HepG2 (cell line): ENCODE data around the gene APEX1. TPM values are rescaled to one million over a fixed set of nuclear protein-coding genes. Genes with fewer than 3 reads are reported as not detected.

Experiments
- ESRRA ChIP-seq: sonication (generic); formaldehyde crosslinking; IDR thresholded peaks from 2 replicates; pipeline ENCODE4 v1.5.1; 2020; ENCODE audit warnings: mild to moderate bottlenecking, low read depth, missing genetic modification reagents
- GATAD2A ChIP-seq: IDR thresholded peaks from 2 replicates; pipeline ENCODE4 v1.6.1; 2016
- HMG20B ChIP-seq: conservative IDR thresholded peaks from 2 replicates; pipeline ENCODE4 v1.6.1; 2016; ENCODE audit warnings: missing genetic modification reagents, missing compliant biosample characterization
- IKZF1 ChIP-seq: fragments of 450-650 bp; IDR thresholded peaks from 2 replicates; pipeline ENCODE4 v1.7.1; 2016
- KLF12 ChIP-seq: sonication (generic); formaldehyde crosslinking; IDR thresholded peaks from 2 replicates; pipeline ENCODE4 v1.4.0; 2020; ENCODE audit warnings: missing genetic modification reagents, borderline replicate concordance
- NCOA1 ChIP-seq: sonication (generic); formaldehyde crosslinking; IDR thresholded peaks from 2 replicates; pipeline ENCODE4 v1.9.0; 2021; ENCODE audit warnings: missing genetic modification reagents
- NR2C2 ChIP-seq: sonication (generic); formaldehyde crosslinking; IDR thresholded peaks from 2 replicates; pipeline ENCODE4 v1.4.0; 2020; ENCODE audit warnings: missing genetic modification reagents, mild to moderate bottlenecking, moderate library complexity, borderline replicate concordance
- PATZ1 ChIP-seq: sonication (generic); formaldehyde crosslinking; IDR thresholded peaks from 2 replicates; pipeline ENCODE4 v1.4.0; 2020; ENCODE audit warnings: missing genetic modification reagents
- PHF8 ChIP-seq: sonication (generic); formaldehyde crosslinking; IDR thresholded peaks from 2 replicates; pipeline ENCODE4 v1.5.0; 2020; ENCODE audit warnings: missing genetic modification reagents
- TGIF2 ChIP-seq: IDR thresholded peaks from 2 replicates; pipeline ENCODE4 v1.6.1; 2016; ENCODE audit warnings: control low read depth, missing compliant biosample characterization
- ZMAT3 ChIP-seq: sonication (generic); formaldehyde crosslinking; conservative IDR thresholded peaks from 2 replicates; pipeline ENCODE4 v1.7.0; 2021; ENCODE audit warnings: missing genetic modification reagents
- ZNF264 ChIP-seq: sonication (generic); formaldehyde crosslinking; IDR thresholded peaks from 2 replicates; pipeline ENCODE4 v1.4.0; 2020; ENCODE audit warnings: missing genetic modification reagents
- ZNF274 ChIP-seq: sonication (generic); formaldehyde crosslinking; IDR thresholded peaks from 2 replicates; pipeline ENCODE4 v1.5.1; 2020; ENCODE audit warnings: mild to moderate bottlenecking, missing genetic modification reagents
- ZNF382 ChIP-seq: sonication (generic); formaldehyde crosslinking; IDR thresholded peaks from 2 replicates; pipeline ENCODE4 v1.5.0; 2020; ENCODE audit warnings: missing genetic modification reagents, mild to moderate bottlenecking, borderline replicate concordance
- ZNF543 ChIP-seq: sonication (generic); formaldehyde crosslinking; IDR thresholded peaks from 2 replicates; pipeline ENCODE4 v1.4.0; 2020; ENCODE audit warnings: mild to moderate bottlenecking, missing genetic modification reagents
- ZNF557 ChIP-seq: sonication (generic); formaldehyde crosslinking; IDR thresholded peaks from 2 replicates; pipeline ENCODE4 v1.4.0; 2020; ENCODE audit warnings: missing genetic modification reagents
- ZNF598 ChIP-seq: sonication (generic); formaldehyde crosslinking; IDR thresholded peaks from 2 replicates; pipeline ENCODE4 v1.5.1; 2020; ENCODE audit warnings: mild to moderate bottlenecking, missing genetic modification reagents, borderline replicate concordance
- ZNF780A ChIP-seq: sonication (generic); formaldehyde crosslinking; IDR thresholded peaks from 2 replicates; pipeline ENCODE4 v1.8.0; 2022; ENCODE audit warnings: mild to moderate bottlenecking, missing genetic modification reagents, moderate library complexity
- ZNF782 ChIP-seq: sonication (generic); formaldehyde crosslinking; IDR thresholded peaks from 2 replicates; pipeline ENCODE4 v1.4.0; 2020; ENCODE audit warnings: missing genetic modification reagents, mild to moderate bottlenecking, borderline replicate concordance
- ZNF800 ChIP-seq: sonication (generic); formaldehyde crosslinking; IDR thresholded peaks from 2 replicates; pipeline ENCODE4 v1.4.0; 2020; ENCODE audit warnings: missing genetic modification reagents
- ZNF850 ChIP-seq: sonication (generic); formaldehyde crosslinking; conservative IDR thresholded peaks from 2 replicates; pipeline ENCODE4 v1.9.0; 2021; ENCODE audit warnings: mild to moderate bottlenecking, missing genetic modification reagents
- polyA plus RNA-seq, 8 experiments: library from polyadenylated mRNA; depleted of rRNA in 3 of 8; stranded (reverse) in 7 of 8; unstranded in 1 of 8; fragments of >200 nt; fragmentation: Illumina TruSeq in 4 of 8; extraction: Trizol in 4 of 8; gene quantifications; 2 replicates each; pipeline versions ENCODE4 v1.2.1 to v1.2.3, GENCODE V29; 2011 to 2016; ENCODE audit warnings: low read depth in 4 of 8, missing spikeins in 1 of 8, mixed read lengths in 1 of 8; ENCODE audit not compliant: insufficient read depth in 1 of 8
- total RNA-seq, 5 experiments: library from RNA; depleted of rRNA; stranded (reverse); fragments of >200 nt; fragmentation: Illumina TruSeq; extraction: Trizol; gene quantifications; 2 replicates each; pipeline ENCODE4 v1.2.3, GENCODE V29; 2016; ENCODE audit warnings: low read depth in 1 of 5
- TF ChIP-seq, protein P1 (sequence below): sonication (generic); formaldehyde crosslinking; IDR thresholded peaks from 2 replicates; pipeline ENCODE4 v1.8.1; 2023; ENCODE audit warnings: mild to moderate bottlenecking, missing genetic modification reagents, borderline replicate concordance
- TF ChIP-seq, protein P2 (sequence below): sonication (generic); formaldehyde crosslinking; conservative IDR thresholded peaks from 2 replicates; pipeline ENCODE4 v1.8.0; 2022; ENCODE audit warnings: mild to moderate bottlenecking, moderate library complexity, missing genetic modification reagents
- TF ChIP-seq, protein P3 (sequence below): sonication (generic); formaldehyde crosslinking; IDR thresholded peaks from 2 replicates; pipeline ENCODE4 v1.4.0; 2020; ENCODE audit warnings: mild to moderate bottlenecking, missing genetic modification reagents, borderline replicate concordance

APEX1 gene
- total and polyA plus RNA-seq, 2 of the 13 experiments (the other 11 are each of a cell fraction or from before 2014, with no cell fraction given) = 171 to 405 TPM

DNA sequence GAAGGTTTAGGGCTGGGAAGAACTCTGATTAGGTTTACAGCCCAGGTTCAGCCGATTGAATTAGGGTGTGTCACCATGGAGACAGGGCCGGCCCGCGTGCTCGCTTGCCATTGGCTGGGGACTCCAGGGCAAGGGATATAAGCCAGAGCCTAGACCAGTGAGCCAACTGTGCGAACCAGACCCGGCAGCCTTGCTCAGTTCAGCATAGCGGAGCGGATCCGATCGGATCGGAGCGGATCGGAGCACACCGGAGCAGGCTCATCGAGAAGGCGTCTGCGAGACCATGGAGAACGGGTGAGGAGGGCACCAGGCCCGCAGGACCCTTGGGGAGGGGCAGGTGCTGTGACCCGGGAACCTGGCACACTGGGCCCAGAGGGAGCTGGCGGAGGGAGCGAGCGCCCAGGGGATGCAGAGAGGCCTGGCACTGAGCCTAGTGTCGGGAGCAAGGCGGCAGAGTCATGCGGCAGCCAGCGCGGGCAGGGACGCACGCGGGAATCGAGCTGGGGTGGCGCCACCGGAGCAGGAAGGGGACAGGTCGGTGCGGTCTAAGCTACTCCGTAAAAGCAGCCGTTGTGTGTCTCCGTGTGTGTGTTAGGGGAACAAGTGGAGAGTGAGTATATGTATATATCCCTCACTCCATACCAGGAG, 14.3 kb downstream of the APEX1 start, which contains the start of gene PNP (continued):
- TF ChIP-seq PATZ1 (CRISPR knock-in tag) = peak; percentile 23; the same call in 1 of the 2 replicates
- TF ChIP-seq KLF12 (CRISPR knock-in tag) = peak; percentile 77
- TF ChIP-seq, protein P1, sequence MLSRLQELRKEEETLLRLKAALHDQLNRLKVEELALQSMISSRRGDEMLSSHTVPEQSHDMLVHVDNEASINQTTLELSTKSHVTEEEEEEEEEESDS (CRISPR knock-in tag) = no peak
- no peak for TF ChIP-seq ZNF382 (CRISPR knock-in tag)
- peak; percentile 95; the same call in 1 of the 2 replicates for TF ChIP-seq ZNF598 (CRISPR knock-in tag)
- TF ChIP-seq, protein P2, sequence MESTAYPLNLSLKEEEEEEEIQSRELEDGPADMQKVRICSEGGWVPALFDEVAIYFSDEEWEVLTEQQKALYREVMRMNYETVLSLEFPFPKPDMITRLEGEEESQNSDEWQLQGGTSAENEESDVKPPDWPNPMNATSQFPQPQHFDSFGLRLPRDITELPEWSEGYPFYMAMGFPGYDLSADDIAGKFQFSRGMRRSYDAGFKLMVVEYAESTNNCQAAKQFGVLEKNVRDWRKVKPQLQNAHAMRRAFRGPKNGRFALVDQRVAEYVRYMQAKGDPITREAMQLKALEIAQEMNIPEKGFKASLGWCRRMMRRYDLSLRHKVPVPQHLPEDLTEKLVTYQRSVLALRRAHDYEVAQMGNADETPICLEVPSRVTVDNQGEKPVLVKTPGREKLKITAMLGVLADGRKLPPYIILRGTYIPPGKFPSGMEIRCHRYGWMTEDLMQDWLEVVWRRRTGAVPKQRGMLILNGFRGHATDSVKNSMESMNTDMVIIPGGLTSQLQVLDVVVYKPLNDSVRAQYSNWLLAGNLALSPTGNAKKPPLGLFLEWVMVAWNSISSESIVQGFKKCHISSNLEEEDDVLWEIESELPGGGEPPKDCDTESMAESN = peak; percentile 95
- TF ChIP-seq, protein P3, sequence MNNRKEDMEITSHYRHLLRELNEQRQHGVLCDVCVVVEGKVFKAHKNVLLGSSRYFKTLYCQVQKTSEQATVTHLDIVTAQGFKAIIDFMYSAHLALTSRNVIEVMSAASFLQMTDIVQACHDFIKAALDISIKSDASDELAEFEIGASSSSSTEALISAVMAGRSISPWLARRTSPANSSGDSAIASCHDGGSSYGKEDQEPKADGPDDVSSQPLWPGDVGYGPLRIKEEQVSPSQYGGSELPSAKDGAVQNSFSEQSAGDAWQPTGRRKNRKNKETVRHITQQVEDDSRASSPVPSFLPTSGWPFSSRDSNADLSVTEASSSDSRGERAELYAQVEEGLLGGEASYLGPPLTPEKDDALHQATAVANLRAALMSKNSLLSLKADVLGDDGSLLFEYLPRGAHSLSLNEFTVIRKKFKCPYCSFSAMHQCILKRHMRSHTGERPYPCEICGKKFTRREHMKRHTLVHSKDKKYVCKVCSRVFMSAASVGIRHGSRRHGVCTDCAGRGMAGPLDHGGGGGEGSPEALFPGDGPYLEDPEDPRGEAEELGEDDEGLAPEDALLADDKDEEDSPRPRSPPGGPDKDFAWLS (CRISPR knock-in tag) = no peak
- peak; percentile 88; the same call in 1 of the 2 replicates for TF ChIP-seq ZNF780A (CRISPR knock-in tag)
- TF ChIP-seq ZNF274 (CRISPR knock-in tag) = peak; percentile 85; the same call in 1 of the 2 replicates
- peak; percentile 78 for TF ChIP-seq ZNF543 (CRISPR knock-in tag)
- peak; percentile 93 for TF ChIP-seq PHF8 (CRISPR knock-in tag)
- TF ChIP-seq ZNF557 (CRISPR knock-in tag) = 0 out of 2 replicates have a peak, but pooled peaks have one; percentile 74
- peak; percentile 29; the same call in 1 of the 2 replicates for TF ChIP-seq NR2C2 (CRISPR knock-in tag)
- 0 out of 2 replicates have a peak, but pooled peaks have one; percentile 13 for TF ChIP-seq ESRRA
- TF ChIP-seq GATAD2A (CRISPR knock-in tag) = peak; percentile 84
- TF ChIP-seq ZMAT3 = peak; percentile 98
- no peak for TF ChIP-seq ZNF850 (CRISPR knock-in tag)
- TF ChIP-seq ZNF264 = peak; percentile 76
- peak; percentile 77; the same call in 1 of the 2 replicates for TF ChIP-seq ZNF800 (CRISPR knock-in tag)
- TF ChIP-seq IKZF1 = no peak
- TF ChIP-seq NCOA1 (CRISPR knock-in tag) = no peak
- peak; percentile 62 for TF ChIP-seq TGIF2
- TF ChIP-seq HMG20B (CRISPR knock-in tag) = no peak
- no peak for TF ChIP-seq ZNF782
